GM12875 (cell line): ENCODE measurements around the gene EDIL3.

Experiments used
- H3K4me3 ChIP-seq: one replicate; pipeline ENCODE4 v1.5.1; 2011; ENCODE audit warnings: low read depth, low read length, control low read depth
- TF ChIP-seq, protein P1 (sequence below): IDR thresholded peaks from 2 replicates; pipeline ENCODE4 v1.5.1; 2011; ENCODE audit warnings: low read depth, mild to moderate bottlenecking, control low read depth, inconsistent platforms, low read length, moderate library complexity, borderline replicate concordance; ENCODE audit not compliant: insufficient read depth

The EDIL3 gene

DNA sequence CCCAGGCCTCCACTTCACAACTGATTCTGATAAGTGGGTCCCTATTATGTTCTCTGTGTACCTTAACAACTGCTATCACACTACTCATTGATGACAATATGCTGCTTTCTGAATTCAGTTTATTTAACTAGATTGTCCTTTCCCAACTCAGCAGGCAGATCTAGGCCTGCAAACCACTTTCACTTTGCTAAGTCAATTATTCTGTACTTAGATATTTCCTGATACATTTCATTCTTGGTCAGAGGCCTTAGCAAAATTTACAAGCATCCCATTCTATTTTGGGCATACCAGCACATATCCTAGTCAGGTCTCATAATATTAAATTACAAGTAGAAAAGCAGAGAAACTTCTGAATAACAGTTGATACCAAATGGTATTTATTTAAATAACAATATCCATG lies 428.3 kb downstream of the EDIL3 start:
- TF ChIP-seq, protein P1, sequence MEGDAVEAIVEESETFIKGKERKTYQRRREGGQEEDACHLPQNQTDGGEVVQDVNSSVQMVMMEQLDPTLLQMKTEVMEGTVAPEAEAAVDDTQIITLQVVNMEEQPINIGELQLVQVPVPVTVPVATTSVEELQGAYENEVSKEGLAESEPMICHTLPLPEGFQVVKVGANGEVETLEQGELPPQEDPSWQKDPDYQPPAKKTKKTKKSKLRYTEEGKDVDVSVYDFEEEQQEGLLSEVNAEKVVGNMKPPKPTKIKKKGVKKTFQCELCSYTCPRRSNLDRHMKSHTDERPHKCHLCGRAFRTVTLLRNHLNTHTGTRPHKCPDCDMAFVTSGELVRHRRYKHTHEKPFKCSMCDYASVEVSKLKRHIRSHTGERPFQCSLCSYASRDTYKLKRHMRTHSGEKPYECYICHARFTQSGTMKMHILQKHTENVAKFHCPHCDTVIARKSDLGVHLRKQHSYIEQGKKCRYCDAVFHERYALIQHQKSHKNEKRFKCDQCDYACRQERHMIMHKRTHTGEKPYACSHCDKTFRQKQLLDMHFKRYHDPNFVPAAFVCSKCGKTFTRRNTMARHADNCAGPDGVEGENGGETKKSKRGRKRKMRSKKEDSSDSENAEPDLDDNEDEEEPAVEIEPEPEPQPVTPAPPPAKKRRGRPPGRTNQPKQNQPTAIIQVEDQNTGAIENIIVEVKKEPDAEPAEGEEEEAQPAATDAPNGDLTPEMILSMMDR: no peak

DNA sequence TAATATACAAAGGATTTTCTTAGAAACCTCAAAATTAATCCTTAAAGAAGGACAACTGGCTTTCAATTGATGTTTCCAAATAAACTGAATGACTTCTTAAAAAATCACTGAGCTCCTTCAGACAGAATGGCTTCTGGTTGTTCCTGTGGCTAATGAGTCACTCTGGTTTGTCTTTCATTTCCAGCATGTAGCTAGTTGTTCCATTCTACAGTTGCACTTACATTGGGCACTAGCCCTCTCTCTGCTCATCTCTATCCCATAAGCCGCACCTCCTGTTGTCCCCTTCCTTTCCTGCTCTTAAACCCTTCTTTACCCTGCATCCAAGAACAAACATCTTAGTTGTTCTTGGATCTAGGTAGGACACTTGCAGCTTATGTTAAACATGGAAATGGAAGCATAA lies 428.8 kb downstream of the EDIL3 start:
- TF ChIP-seq, protein P1: no peak
- H3K4me3 ChIP-seq: no peak overlapping the region

More for the DNA sequence above, 428.3 kb downstream of the EDIL3 start:
- H3K4me3 ChIP-seq: no peak overlapping the region

DNA sequence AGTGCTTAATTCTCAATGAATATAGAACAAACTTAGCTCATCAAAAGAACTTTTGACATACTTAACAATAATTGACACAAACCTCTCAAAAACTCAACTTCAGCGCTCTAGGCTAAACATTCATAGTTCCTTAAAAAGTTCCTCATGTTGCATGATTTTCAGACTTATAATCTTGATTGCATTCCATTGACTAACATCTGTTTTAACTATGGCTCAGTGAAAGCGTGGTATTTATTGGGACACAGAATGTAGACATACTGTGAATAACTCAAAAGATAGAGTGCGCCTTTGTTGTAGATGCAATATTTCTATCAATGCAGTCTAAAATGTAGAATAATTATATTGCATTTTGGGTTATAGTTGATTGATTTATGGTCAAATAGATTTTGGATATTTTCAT lies 436.9 kb downstream of the EDIL3 start:
- TF ChIP-seq, protein P1: no peak
- no peak overlapping the region for H3K4me3 ChIP-seq

- H3K4me3 ChIP-seq: no peak overlapping the region
- TF ChIP-seq, protein P1: no peak
These were observed 438.2 kb downstream of the EDIL3 start for GRCh38 chr5:83946516-83946915.

- TF ChIP-seq, protein P1: no peak
- no peak overlapping the region for H3K4me3 ChIP-seq
These were observed 442.5 kb downstream of the EDIL3 start for GRCh38 chr5:83942155-83942554.

DNA sequence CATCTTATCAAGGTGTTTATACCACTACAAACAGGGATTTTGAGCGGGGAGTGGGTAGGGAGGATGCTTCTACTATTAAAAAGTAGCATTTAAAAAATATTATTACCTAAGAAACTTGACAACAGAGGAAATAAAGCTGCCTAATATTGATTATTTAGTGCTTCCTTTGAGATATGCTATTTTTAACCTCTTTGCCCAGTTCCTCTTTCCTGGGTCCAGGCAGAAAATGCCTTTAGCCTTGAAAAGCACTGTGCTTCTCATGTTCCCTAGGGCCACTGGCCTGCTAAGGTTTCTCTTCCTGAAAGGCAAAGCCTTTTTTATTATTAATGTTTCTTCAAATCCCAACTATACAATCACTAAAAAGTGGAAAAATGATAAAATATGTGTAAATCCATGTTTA lies 446.8 kb downstream of the EDIL3 start:
- TF ChIP-seq, protein P1: no peak
- no peak overlapping the region for H3K4me3 ChIP-seq

DNA sequence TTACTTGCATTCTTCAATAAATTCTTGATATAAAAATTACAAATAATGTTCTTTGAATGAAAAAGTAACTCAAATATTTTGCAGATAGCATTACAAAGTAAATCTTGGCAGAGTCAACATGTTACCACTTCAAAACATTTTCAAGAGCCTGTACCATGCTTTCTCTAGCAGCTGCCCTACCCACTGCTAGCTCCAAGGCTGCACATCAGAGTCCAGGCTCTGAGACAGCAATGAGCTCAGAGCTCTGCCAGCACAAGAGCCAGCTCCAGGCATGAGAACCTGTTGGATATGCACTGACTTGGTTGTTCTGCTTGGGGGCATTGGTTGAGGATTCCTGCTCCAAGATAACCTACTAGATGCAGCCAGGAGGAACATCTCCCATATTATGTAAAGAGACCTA lies 452.7 kb downstream of the EDIL3 start:
- H3K4me3 ChIP-seq: no peak overlapping the region

More for the DNA sequence above, 452.7 kb downstream of the EDIL3 start:
- TF ChIP-seq, protein P1: no peak
